Ishikawa (cell line): ENCODE data around the gene RAB44.

ENCODE experiments used
- EP300 ChIP-seq: IDR thresholded peaks from 2 replicates; pipeline ENCODE4 v1.6.1; 2012; ENCODE audit warnings: borderline replicate concordance
- REST ChIP-seq: IDR thresholded peaks from 2 replicates; pipeline ENCODE4 v1.6.1; 2012; ENCODE audit warnings: low read depth, mild to moderate bottlenecking
- TAF1 ChIP-seq: IDR thresholded peaks from 2 replicates; pipeline ENCODE4 v1.6.1; 2012; ENCODE audit warnings: low read depth, mild to moderate bottlenecking
- ZBTB7A ChIP-seq: IDR thresholded peaks from 2 replicates; pipeline ENCODE4 v1.6.1; 2012; ENCODE audit warnings: low read depth

- no peak for TF ChIP-seq TAF1
- no peak for TF ChIP-seq ZBTB7A
- TF ChIP-seq EP300 = no peak
- TF ChIP-seq REST = no peak
Observed at GRCh38 chr6:36685166-36685924, 12.3 kb upstream of the RAB44 start.
